Measurements from ENCODE around the gene AIDA. TPM values are rescaled to one million over a fixed set of nuclear protein-coding genes. Genes with fewer than 3 reads are reported as not detected.
"Not testable (repeated sequence)": the region's sequence is repeated elsewhere in the genome, so short reads cannot be mapped to it uniquely, and the experiment has no call there.

AIDA gene
- total RNA-seq, 1 experiment from 2014 or later: 38.0 TPM

- Histone ChIP-seq H3K4me1 (ENCODE audit: insufficient read depth, low read length) (no peaks in the 10 kb centered on the region), H3K4me3 (ENCODE audit: low read length) (no peak overlapping the region), H3K9ac (ENCODE audit: low read length) (no peak overlapping the region), H3K27ac (ENCODE audit: low read length) (no peak overlapping the region), H3K36me3 (ENCODE audit: low read depth, low read length) (peaks cover 8% of the 10 kb centered on the region; the same call in 1 of the 2 replicates), H2AFZ (ENCODE audit: low read length) (no peak overlapping the region), H3K9me2 (replicated peaks; ENCODE audit: low read length) (no peaks in the 10 kb centered on the region), H3K27me3 (ENCODE audit: low read length) (no peaks in the 10 kb centered on the region), H3F3A (ENCODE audit: low read length, unreplicated experiment) (no peaks in the 10 kb centered on the region), H3K4me2 (ENCODE audit: low read length) (no peak overlapping the region), H4K20me1 (ENCODE audit: low read length) (no peaks in the 10 kb centered on the region), H3K9me3 (ENCODE audit: low read length) (no peaks in the 10 kb centered on the region), H3K79me2 (ENCODE audit: low read length) (no peaks in the 10 kb centered on the region)
- intact Hi-C loops (cut with micrococcal nuclease): no loop called here
- ChIA-PET CTCF (no interaction called here), POLR2A (ENCODE audit: unreplicated experiment) (no interaction called here)
- DNase-seq (no peak), ATAC-seq (no peak)
- TF ChIP-seq EZH2phosphoT487 (IDR thresholded peaks at IDR 0.05; ENCODE audit: borderline replicate concordance, low read length): no peak
- no peak for TF ChIP-seq CTCF (conservative IDR thresholded peaks at IDR 0.05; ENCODE audit: low read depth, low read length)
- no peak for TF ChIP-seq EZH2 (IDR thresholded peaks at IDR 0.05; ENCODE audit: low read length, unreplicated experiment)
- no TSS peak for BruUV-seq (replicated peaks)
Measured at GRCh38 chr1:222680080-222680479, 32.2 kb downstream of the AIDA start.

DNA sequence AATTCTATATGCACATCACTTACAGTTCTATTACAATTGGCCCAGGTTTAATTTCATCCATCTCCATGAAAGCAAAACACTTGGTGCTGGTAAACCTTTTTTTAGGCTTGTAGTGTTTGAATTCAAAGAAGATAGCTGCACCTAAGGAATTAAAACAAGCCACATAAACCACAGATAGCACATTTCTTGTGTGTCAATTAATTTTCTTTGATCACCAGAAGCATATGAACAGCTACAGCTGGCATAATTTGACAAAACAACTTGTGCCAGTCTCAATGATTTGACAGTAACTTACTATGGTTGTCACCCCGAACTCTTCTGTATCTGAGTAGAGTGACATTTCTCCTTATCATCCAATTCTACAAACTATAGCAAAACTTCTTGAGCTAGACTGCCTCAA, 42.2 kb downstream of the AIDA start:
- Histone ChIP-seq H3F3A (ENCODE audit: low read length, unreplicated experiment) (no peaks in the 10 kb centered on the region), H3K4me3 (ENCODE audit: low read length) (no peak overlapping the region), H3K79me2 (ENCODE audit: low read length) (no peaks in the 10 kb centered on the region), H3K9ac (ENCODE audit: low read length) (no peak overlapping the region), H4K20me1 (ENCODE audit: low read length) (no peaks in the 10 kb centered on the region), H3K9me2 (replicated peaks; ENCODE audit: low read length) (no peaks in the 10 kb centered on the region), H3K4me1 (ENCODE audit: insufficient read depth, low read length) (no peaks in the 10 kb centered on the region), H3K4me2 (ENCODE audit: low read length) (no peak overlapping the region), H3K9me3 (ENCODE audit: low read length) (no peaks in the 10 kb centered on the region), H3K36me3 (ENCODE audit: low read depth, low read length) (peaks cover 52% of the 10 kb centered on the region), H2AFZ (ENCODE audit: low read length) (no peak overlapping the region), H3K27ac (ENCODE audit: low read length) (no peak overlapping the region), H3K27me3 (ENCODE audit: low read length) (no peaks in the 10 kb centered on the region)
- TF ChIP-seq CTCF (conservative IDR thresholded peaks at IDR 0.05; ENCODE audit: low read depth, low read length) (no peak), EZH2phosphoT487 (IDR thresholded peaks at IDR 0.05; ENCODE audit: borderline replicate concordance, low read length) (no peak), EZH2 (IDR thresholded peaks at IDR 0.05; ENCODE audit: low read length, unreplicated experiment) (no peak)
- intact Hi-C loops (cut with micrococcal nuclease): no loop called here
- ChIA-PET CTCF (no interaction called here), POLR2A (ENCODE audit: unreplicated experiment) (interaction anchor here (0.7 kb wide), 1 partner anchor 41 kb away, joined by 7 read pairs; no protein-coding TSS in a partner anchor)
- no peak for DNase-seq
- BruUV-seq (replicated peaks): no TSS peak
- no peak for ATAC-seq

DNA sequence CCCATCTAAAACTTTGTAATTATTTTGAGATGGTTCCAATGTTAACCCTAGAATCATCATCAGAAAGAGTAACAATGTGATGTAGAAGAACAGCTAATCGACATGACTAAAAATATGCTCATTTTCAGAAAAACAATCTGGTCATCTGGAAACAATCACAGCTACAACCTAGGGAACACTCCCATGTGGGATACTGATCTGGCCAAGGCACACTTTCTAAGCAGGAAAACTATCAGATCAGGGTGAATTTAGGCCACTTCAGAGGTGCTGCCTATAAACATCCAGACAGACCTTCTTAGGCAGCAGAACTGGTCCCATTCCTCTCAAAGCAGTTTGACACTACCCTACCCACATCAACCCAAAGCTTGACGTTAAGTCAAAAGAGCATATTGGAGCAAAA, 43.2 kb downstream of the AIDA start:
- H3F3A ChIP-seq (ENCODE audit: low read length, unreplicated experiment); H3K9ac ChIP-seq (ENCODE audit: low read length); H3K4me2 ChIP-seq (ENCODE audit: low read length); ATAC-seq; H2AFZ ChIP-seq (ENCODE audit: low read length); POLR2A ChIA-PET (ENCODE audit: unreplicated experiment); H4K20me1 ChIP-seq (ENCODE audit: low read length); intact Hi-C loops (cut with micrococcal nuclease); H3K4me3 ChIP-seq (ENCODE audit: low read length); DNase-seq; H3K27me3 ChIP-seq (ENCODE audit: low read length); H3K9me2 ChIP-seq (replicated peaks; ENCODE audit: low read length); H3K79me2 ChIP-seq (ENCODE audit: low read length); H3K9me3 ChIP-seq (ENCODE audit: low read length); H3K27ac ChIP-seq (ENCODE audit: low read length); CTCF ChIA-PET; H3K4me1 ChIP-seq (ENCODE audit: insufficient read depth, low read length): not testable (repeated sequence)
- peaks cover 55% of the 10 kb centered on the region for H3K36me3 ChIP-seq (ENCODE audit: low read depth, low read length)
- TSS peak; percentile 1 for BruUV-seq (replicated peaks)

DNA sequence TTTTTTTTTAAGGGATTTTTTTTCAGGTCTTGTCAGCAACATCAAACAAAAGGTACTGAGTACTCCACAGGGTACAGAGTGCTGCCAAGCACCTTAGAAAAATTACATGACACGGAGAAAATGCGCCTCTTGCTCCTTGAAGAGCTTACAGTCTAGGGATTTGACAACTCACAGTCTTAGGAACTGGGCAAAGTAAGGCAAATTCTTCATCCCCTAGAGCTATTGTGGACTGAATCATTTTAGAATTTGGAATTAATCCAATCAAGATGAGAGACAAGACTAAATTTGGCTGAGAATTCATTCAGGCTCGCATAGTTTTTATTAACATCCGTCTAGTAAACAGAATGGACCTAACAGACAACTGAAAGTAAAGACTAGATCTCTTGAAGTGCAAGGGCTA, 44.1 kb downstream of the AIDA start:
- POLR2A ChIA-PET (ENCODE audit: unreplicated experiment); H3K4me1 ChIP-seq (ENCODE audit: insufficient read depth, low read length); H3K79me2 ChIP-seq (ENCODE audit: low read length); H3K9ac ChIP-seq (ENCODE audit: low read length); H3K27me3 ChIP-seq (ENCODE audit: low read length); H2AFZ ChIP-seq (ENCODE audit: low read length); H3K27ac ChIP-seq (ENCODE audit: low read length); H3F3A ChIP-seq (ENCODE audit: low read length, unreplicated experiment); H3K4me2 ChIP-seq (ENCODE audit: low read length); H3K9me2 ChIP-seq (replicated peaks; ENCODE audit: low read length); CTCF ChIA-PET; H3K9me3 ChIP-seq (ENCODE audit: low read length); intact Hi-C loops (cut with micrococcal nuclease); H3K4me3 ChIP-seq (ENCODE audit: low read length); BruUV-seq (replicated peaks); DNase-seq; H4K20me1 ChIP-seq (ENCODE audit: low read length): not testable (repeated sequence)
- ATAC-seq: peak; percentile 73
- peaks cover 62% of the 10 kb centered on the region for H3K36me3 ChIP-seq (ENCODE audit: low read depth, low read length)
